ENCODE measurements around the gene CES4A.

DNA sequence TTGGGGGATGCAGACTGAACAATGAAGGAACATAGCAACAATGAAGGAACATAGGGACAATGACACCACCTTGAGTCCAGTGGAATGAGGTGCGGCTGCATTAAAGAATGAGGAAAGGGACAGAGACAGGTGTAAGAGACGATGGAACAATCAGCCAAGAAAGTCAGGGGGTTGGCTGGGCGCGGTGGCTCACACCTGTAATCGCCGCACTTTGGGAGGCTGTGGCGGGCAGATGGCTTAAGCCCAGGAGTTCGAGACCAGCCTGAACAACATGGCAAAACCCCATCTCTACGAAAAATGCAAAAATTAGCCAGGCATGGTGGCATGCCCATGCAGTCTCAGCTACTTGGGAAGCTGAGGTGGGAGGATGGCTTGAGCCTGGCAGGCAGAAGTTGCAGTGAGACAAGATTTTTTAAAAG, 26.9 kb downstream of the CES4A start:
- TF ChIP-seq, protein P1, sequence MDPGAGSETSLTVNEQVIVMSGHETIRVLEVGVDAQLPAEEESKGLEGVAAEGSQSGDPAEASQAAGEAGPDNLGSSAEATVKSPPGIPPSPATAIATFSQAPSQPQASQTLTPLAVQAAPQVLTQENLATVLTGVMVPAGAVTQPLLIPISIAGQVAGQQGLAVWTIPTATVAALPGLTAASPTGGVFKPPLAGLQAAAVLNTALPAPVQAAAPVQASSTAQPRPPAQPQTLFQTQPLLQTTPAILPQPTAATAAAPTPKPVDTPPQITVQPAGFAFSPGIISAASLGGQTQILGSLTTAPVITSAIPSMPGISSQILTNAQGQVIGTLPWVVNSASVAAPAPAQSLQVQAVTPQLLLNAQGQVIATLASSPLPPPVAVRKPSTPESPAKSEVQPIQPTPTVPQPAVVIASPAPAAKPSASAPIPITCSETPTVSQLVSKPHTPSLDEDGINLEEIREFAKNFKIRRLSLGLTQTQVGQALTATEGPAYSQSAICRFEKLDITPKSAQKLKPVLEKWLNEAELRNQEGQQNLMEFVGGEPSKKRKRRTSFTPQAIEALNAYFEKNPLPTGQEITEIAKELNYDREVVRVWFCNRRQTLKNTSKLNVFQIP (CRISPR knock-in tag; IDR thresholded peaks at IDR 0.05; ENCODE audit: borderline replicate concordance, low read depth) = no peak
- TF ChIP-seq ESRRG (CRISPR knock-in tag; IDR thresholded peaks at IDR 0.05) (no peak), ZNF70 (CRISPR knock-in tag; IDR thresholded peaks at IDR 0.05) (no peak), ZFP30 (CRISPR knock-in tag; IDR thresholded peaks at IDR 0.05) (no peak), TOX (CRISPR knock-in tag; IDR thresholded peaks at IDR 0.05; ENCODE audit: borderline replicate concordance) (no peak), ARNTL (CRISPR knock-in tag; IDR thresholded peaks at IDR 0.05; ENCODE audit: borderline replicate concordance, low read depth) (no peak)
- TF ChIP-seq, protein P2, sequence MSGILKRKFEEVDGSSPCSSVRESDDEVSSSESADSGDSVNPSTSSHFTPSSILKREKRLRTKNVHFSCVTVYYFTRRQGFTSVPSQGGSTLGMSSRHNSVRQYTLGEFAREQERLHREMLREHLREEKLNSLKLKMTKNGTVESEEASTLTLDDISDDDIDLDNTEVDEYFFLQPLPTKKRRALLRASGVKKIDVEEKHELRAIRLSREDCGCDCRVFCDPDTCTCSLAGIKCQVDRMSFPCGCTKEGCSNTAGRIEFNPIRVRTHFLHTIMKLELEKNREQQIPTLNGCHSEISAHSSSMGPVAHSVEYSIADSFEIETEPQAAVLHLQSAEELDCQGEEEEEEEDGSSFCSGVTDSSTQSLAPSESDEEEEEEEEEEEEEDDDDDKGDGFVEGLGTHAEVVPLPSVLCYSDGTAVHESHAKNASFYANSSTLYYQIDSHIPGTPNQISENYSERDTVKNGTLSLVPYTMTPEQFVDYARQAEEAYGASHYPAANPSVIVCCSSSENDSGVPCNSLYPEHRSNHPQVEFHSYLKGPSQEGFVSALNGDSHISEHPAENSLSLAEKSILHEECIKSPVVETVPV (CRISPR knock-in tag; IDR thresholded peaks at IDR 0.05) = no peak
- TF ChIP-seq, protein P3, sequence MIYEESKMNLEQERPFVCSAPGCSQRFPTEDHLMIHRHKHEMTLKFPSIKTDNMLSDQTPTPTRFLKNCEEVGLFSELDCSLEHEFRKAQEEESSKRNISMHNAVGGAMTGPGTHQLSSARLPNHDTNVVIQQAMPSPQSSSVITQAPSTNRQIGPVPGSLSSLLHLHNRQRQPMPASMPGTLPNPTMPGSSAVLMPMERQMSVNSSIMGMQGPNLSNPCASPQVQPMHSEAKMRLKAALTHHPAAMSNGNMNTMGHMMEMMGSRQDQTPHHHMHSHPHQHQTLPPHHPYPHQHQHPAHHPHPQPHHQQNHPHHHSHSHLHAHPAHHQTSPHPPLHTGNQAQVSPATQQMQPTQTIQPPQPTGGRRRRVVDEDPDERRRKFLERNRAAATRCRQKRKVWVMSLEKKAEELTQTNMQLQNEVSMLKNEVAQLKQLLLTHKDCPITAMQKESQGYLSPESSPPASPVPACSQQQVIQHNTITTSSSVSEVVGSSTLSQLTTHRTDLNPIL (CRISPR knock-in tag; IDR thresholded peaks at IDR 0.05; ENCODE audit: low read depth) = no peak
